HepG2 (cell line): ENCODE results near the gene OSBPL5.

Experiments
- FOXC1 ChIP-seq: sonication (generic); formaldehyde crosslinking; IDR thresholded peaks from 2 replicates; pipeline ENCODE4 v1.8.0; 2022; ENCODE audit warnings: mild to moderate bottlenecking, missing genetic modification reagents, borderline replicate concordance
- GZF1 ChIP-seq: sonication (generic); formaldehyde crosslinking; IDR thresholded peaks from 2 replicates; pipeline ENCODE4 v1.5.1; 2020; ENCODE audit warnings: mild to moderate bottlenecking, missing genetic modification reagents
- JUND ChIP-seq: sonication (generic); formaldehyde crosslinking; IDR thresholded peaks from 2 replicates; pipeline ENCODE4 v1.8.0; 2022; ENCODE audit warnings: mild to moderate bottlenecking, missing genetic modification reagents
- SRSF4 ChIP-seq: fragments of 200-400 bp; formaldehyde crosslinking; IDR thresholded peaks from one replicate; pipeline ENCODE4 v1.6.1; 2018; ENCODE audit warnings: mild to moderate bottlenecking, low read depth, low read length, moderate library complexity; ENCODE audit not compliant: poor library complexity, severe bottlenecking
- ZSCAN29 ChIP-seq: sonication (generic); formaldehyde crosslinking; conservative IDR thresholded peaks from 2 replicates; pipeline ENCODE4 v1.4.0; 2020; ENCODE audit warnings: mild to moderate bottlenecking, missing genetic modification reagents
- TF ChIP-seq, protein P1 (sequence below), 2 experiments: fragments of 450-650 bp in 1 of 2; sonication (generic) in 1 of 2; formaldehyde crosslinking in 1 of 2; IDR thresholded peaks; 2 replicates each; pipeline versions ENCODE4 v1.6.1 to v1.8.0; 2016 to 2022; ENCODE audit warnings: antibody characterized with exemption in 1 of 2, mild to moderate bottlenecking in 1 of 2, missing genetic modification reagents in 1 of 2
- TF ChIP-seq, protein P2 (sequence below): sonication (generic); formaldehyde crosslinking; IDR thresholded peaks from 2 replicates; pipeline ENCODE4 v1.8.1; 2023; ENCODE audit warnings: mild to moderate bottlenecking, missing genetic modification reagents
- TF ChIP-seq, protein P3 (sequence below), 2 experiments: IDR thresholded peaks; 2 replicates each; pipeline ENCODE4 v1.6.1; 2011 to 2012; ENCODE audit warnings: low read length in 2 of 2, borderline replicate concordance in 1 of 2, low read depth in 1 of 2, mild to moderate bottlenecking in 1 of 2, moderate library complexity in 1 of 2
- TF ChIP-seq, protein P4 (sequence below): IDR thresholded peaks from 2 replicates; pipeline ENCODE4 v1.6.1; 2012; ENCODE audit warnings: inconsistent platforms
- TF ChIP-seq, protein P5 (sequence below): sonication (generic); formaldehyde crosslinking; IDR thresholded peaks from 2 replicates; pipeline ENCODE4 v1.4.0; 2020; ENCODE audit warnings: mild to moderate bottlenecking, missing genetic modification reagents
- TF ChIP-seq, protein P6 (sequence below): sonication (generic); formaldehyde crosslinking; IDR thresholded peaks from 2 replicates; pipeline ENCODE4 v1.5.0; 2020; ENCODE audit warnings: mild to moderate bottlenecking, missing genetic modification reagents, moderate library complexity
- TF ChIP-seq, protein P7 (sequence below): sonication (generic); formaldehyde crosslinking; IDR thresholded peaks from 2 replicates; pipeline ENCODE4 v1.4.0; 2020; ENCODE audit warnings: missing genetic modification reagents, mild to moderate bottlenecking, borderline replicate concordance

DNA sequence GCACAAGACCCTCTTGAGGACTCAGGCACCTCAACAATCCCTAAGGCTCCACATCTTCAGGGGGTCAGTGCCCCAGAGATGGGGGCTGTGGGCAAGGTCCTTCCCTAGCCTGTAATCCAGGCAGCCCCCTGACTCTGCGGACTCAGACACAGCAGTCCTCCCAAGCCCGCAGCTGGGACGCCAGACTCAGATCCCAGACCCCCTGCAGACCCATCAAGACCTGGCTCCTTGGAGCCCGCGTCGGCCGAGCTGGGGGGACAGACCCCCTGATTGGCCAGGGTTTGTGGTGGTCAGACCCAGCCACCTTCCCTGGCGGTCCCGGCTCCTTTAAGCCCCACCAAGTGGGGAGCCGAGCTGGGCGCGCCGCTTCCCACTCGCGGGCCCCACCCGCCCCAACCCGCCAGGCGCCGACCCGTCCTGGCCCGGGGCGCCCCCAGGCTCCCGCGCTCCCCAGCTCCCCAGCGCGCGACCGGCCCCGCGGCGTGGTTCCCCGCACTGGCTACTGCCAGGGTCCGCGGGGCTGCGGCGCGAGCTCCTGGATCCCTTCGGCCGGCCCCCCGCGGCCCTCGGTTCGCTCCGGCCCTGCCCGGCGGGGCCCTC lies 458 bp downstream of the OSBPL5 start:
- TF ChIP-seq, protein P1, sequence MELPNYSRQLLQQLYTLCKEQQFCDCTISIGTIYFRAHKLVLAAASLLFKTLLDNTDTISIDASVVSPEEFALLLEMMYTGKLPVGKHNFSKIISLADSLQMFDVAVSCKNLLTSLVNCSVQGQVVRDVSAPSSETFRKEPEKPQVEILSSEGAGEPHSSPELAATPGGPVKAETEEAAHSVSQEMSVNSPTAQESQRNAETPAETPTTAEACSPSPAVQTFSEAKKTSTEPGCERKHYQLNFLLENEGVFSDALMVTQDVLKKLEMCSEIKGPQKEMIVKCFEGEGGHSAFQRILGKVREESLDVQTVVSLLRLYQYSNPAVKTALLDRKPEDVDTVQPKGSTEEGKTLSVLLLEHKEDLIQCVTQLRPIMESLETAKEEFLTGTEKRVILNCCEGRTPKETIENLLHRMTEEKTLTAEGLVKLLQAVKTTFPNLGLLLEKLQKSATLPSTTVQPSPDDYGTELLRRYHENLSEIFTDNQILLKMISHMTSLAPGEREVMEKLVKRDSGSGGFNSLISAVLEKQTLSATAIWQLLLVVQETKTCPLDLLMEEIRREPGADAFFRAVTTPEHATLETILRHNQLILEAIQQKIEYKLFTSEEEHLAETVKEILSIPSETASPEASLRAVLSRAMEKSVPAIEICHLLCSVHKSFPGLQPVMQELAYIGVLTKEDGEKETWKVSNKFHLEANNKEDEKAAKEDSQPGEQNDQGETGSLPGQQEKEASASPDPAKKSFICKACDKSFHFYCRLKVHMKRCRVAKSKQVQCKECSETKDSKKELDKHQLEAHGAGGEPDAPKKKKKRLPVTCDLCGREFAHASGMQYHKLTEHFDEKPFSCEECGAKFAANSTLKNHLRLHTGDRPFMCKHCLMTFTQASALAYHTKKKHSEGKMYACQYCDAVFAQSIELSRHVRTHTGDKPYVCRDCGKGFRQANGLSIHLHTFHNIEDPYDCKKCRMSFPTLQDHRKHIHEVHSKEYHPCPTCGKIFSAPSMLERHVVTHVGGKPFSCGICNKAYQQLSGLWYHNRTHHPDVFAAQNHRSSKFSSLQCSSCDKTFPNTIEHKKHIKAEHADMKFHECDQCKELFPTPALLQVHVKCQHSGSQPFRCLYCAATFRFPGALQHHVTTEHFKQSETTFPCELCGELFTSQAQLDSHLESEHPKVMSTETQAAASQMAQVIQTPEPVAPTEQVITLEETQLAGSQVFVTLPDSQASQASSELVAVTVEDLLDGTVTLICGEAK (IDR thresholded peaks at IDR 0.05): no peak
- TF ChIP-seq, protein P1 (CRISPR knock-in tag; IDR thresholded peaks at IDR 0.05): no peak
- TF ChIP-seq, protein P2, sequence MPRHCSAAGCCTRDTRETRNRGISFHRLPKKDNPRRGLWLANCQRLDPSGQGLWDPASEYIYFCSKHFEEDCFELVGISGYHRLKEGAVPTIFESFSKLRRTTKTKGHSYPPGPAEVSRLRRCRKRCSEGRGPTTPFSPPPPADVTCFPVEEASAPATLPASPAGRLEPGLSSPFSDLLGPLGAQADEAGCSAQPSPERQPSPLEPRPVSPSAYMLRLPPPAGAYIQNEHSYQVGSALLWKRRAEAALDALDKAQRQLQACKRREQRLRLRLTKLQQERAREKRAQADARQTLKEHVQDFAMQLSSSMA (CRISPR knock-in tag): no peak
- TF ChIP-seq, protein P3, sequence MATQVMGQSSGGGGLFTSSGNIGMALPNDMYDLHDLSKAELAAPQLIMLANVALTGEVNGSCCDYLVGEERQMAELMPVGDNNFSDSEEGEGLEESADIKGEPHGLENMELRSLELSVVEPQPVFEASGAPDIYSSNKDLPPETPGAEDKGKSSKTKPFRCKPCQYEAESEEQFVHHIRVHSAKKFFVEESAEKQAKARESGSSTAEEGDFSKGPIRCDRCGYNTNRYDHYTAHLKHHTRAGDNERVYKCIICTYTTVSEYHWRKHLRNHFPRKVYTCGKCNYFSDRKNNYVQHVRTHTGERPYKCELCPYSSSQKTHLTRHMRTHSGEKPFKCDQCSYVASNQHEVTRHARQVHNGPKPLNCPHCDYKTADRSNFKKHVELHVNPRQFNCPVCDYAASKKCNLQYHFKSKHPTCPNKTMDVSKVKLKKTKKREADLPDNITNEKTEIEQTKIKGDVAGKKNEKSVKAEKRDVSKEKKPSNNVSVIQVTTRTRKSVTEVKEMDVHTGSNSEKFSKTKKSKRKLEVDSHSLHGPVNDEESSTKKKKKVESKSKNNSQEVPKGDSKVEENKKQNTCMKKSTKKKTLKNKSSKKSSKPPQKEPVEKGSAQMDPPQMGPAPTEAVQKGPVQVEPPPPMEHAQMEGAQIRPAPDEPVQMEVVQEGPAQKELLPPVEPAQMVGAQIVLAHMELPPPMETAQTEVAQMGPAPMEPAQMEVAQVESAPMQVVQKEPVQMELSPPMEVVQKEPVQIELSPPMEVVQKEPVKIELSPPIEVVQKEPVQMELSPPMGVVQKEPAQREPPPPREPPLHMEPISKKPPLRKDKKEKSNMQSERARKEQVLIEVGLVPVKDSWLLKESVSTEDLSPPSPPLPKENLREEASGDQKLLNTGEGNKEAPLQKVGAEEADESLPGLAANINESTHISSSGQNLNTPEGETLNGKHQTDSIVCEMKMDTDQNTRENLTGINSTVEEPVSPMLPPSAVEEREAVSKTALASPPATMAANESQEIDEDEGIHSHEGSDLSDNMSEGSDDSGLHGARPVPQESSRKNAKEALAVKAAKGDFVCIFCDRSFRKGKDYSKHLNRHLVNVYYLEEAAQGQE (IDR thresholded peaks at IDR 0.05; ENCODE audit: borderline replicate concordance in 1 of 2, low read depth in 1 of 2, low read length in 2 of 2): no peak
- TF ChIP-seq FOXC1 (CRISPR knock-in tag) (no peak), SRSF4 (no peak), JUND (CRISPR knock-in tag) (no peak), ZSCAN29 (no peak), GZF1 (CRISPR knock-in tag) (no peak)
- TF ChIP-seq, protein P4, sequence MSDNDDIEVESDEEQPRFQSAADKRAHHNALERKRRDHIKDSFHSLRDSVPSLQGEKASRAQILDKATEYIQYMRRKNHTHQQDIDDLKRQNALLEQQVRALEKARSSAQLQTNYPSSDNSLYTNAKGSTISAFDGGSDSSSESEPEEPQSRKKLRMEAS: no peak
- TF ChIP-seq, protein P5, sequence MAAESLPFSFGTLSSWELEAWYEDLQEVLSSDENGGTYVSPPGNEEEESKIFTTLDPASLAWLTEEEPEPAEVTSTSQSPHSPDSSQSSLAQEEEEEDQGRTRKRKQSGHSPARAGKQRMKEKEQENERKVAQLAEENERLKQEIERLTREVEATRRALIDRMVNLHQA (CRISPR knock-in tag): no peak
- TF ChIP-seq, protein P6, sequence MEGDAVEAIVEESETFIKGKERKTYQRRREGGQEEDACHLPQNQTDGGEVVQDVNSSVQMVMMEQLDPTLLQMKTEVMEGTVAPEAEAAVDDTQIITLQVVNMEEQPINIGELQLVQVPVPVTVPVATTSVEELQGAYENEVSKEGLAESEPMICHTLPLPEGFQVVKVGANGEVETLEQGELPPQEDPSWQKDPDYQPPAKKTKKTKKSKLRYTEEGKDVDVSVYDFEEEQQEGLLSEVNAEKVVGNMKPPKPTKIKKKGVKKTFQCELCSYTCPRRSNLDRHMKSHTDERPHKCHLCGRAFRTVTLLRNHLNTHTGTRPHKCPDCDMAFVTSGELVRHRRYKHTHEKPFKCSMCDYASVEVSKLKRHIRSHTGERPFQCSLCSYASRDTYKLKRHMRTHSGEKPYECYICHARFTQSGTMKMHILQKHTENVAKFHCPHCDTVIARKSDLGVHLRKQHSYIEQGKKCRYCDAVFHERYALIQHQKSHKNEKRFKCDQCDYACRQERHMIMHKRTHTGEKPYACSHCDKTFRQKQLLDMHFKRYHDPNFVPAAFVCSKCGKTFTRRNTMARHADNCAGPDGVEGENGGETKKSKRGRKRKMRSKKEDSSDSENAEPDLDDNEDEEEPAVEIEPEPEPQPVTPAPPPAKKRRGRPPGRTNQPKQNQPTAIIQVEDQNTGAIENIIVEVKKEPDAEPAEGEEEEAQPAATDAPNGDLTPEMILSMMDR (CRISPR knock-in tag): no peak
- TF ChIP-seq, protein P7, sequence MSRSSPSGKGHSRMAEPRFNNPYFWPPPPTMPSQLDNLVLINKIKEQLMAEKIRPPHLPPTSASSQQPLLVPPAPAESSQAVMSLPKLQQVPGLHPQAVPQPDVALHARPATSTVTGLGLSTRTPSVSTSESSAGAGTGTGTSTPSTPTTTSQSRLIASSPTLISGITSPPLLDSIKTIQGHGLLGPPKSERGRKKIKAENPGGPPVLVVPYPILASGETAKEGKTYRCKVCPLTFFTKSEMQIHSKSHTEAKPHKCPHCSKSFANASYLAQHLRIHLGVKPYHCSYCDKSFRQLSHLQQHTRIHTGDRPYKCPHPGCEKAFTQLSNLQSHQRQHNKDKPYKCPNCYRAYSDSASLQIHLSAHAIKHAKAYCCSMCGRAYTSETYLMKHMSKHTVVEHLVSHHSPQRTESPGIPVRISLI (CRISPR knock-in tag): no peak
